Loucy (cell line): ENCODE measurements around the gene SPATA32.
A peak's percentile ranks its signal among the peaks of the same experiment; 100 is the strongest.

Experiments
- H2AFZ ChIP-seq: fragments of 200-600 bp; sonication (generic); 2 replicates; pipeline ENCODE4 v1.6.0; 2016; ENCODE audit warnings: antibody characterized with exemption, mild to moderate bottlenecking, low read length, moderate library complexity
- H3F3A ChIP-seq: fragments of 200-600 bp; 2 replicates; pipeline ENCODE4 v1.6.0; 2016; ENCODE audit warnings: antibody characterized with exemption, low read depth, mild to moderate bottlenecking
- H3K27me3 ChIP-seq: fragments of 200-600 bp; sonication (generic); 2 replicates; pipeline ENCODE4 v1.6.1; 2014; ENCODE audit warnings: low read length, mild to moderate bottlenecking; ENCODE audit not compliant: insufficient read depth, poor library complexity, severe bottlenecking
- H3K36me3 ChIP-seq: fragments of 200-600 bp; sonication (generic); 2 replicates; pipeline ENCODE4 v1.6.1; 2016; ENCODE audit warnings: low read length; ENCODE audit not compliant: insufficient read depth
- H3K4me1 ChIP-seq: fragments of 200-600 bp; sonication (generic); 2 replicates; pipeline ENCODE4 v1.5.1; 2014; ENCODE audit warnings: low read length, mild to moderate bottlenecking; ENCODE audit not compliant: insufficient read depth, poor library complexity, severe bottlenecking
- H3K4me2 ChIP-seq: fragments of 200-600 bp; sonication (generic); 2 replicates; pipeline ENCODE4 v1.6.0; 2014; ENCODE audit warnings: antibody characterized with exemption, low read length, low read depth, mild to moderate bottlenecking; ENCODE audit not compliant: poor library complexity, severe bottlenecking
- H3K4me3 ChIP-seq: fragments of 200-600 bp; sonication (generic); 2 replicates; pipeline ENCODE4 v1.5.1; 2014; ENCODE audit warnings: low read length, mild to moderate bottlenecking, mixed read lengths; ENCODE audit not compliant: poor library complexity, severe bottlenecking
- H3K79me2 ChIP-seq: fragments of 200-600 bp; sonication (generic); 2 replicates; pipeline ENCODE4 v1.6.1; 2014; ENCODE audit warnings: low read length; ENCODE audit not compliant: insufficient read depth
- H3K9ac ChIP-seq: fragments of 200-600 bp; sonication (generic); 2 replicates; pipeline ENCODE4 v1.6.0; 2014; ENCODE audit warnings: mild to moderate bottlenecking, low read depth, low read length, moderate library complexity; ENCODE audit not compliant: poor library complexity, severe bottlenecking
- H3K9me2 ChIP-seq: fragments of 200-600 bp; sonication (generic); replicated peaks from 2 replicates; pipeline ENCODE4 v1.6.1; 2016; ENCODE audit warnings: low read depth, low read length, mixed read lengths
- H3K9me3 ChIP-seq: fragments of 200-600 bp; sonication (generic); 2 replicates; pipeline ENCODE4 v1.6.1; 2014; ENCODE audit warnings: mild to moderate bottlenecking, antibody characterized with exemption, low read length, low read depth; ENCODE audit not compliant: insufficient read depth
- H4K20me1 ChIP-seq: fragments of 200-600 bp; sonication (generic); 2 replicates; pipeline ENCODE4 v1.6.0; 2014; ENCODE audit warnings: antibody characterized with exemption, low read length, mild to moderate bottlenecking; ENCODE audit not compliant: insufficient read depth, poor library complexity, severe bottlenecking
- CTCF ChIP-seq: fragments of 200-600 bp; sonication (generic); conservative IDR thresholded peaks from 2 replicates; pipeline ENCODE4 v1.5.1; 2014; ENCODE audit warnings: mild to moderate bottlenecking, antibody characterized with exemption, low read length
- EZH2phosphoT487 ChIP-seq: fragments of 200-600 bp; IDR thresholded peaks from 2 replicates; pipeline ENCODE4 v1.6.1; 2018; ENCODE audit warnings: antibody characterized with exemption, mild to moderate bottlenecking, moderate library complexity, borderline replicate concordance

SPATA32 gene

DNA sequence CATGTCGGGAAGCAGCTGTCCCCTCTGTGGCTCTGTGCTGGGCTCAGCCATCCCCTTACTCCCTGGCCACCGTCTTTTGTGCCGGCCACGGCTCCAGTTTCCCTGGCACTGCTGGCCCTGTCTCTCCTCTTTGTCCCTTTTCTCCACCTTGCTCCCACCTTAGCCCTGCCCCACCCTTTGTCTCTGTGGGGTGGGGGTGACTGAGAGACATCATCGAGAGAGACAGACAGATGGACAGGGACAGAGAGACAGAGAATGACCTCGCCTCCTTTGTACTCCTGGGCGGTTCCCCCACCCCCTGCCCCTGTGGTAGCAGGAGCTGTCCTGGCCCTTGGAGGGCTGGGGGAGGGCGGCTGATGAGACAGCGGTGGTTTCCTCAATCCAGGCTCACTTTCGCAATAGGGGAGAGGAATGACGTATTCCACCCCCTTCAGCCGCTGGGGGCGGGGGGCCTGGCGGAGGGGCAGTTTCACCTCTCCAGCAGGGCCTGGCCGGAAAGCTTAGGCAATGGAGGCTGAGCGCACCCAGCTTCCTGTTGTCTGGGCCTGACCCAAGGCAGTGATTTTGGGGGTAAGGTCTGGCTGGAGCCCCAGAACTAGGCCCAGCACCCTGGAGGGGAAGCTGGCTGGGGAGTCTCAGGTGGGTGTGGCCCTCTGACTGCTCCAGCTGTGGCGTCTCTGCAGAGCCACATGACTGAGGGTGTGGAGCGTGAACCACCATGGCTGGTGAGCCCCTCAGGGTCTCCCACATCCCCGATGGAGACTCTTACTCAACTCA lies 32.9 kb downstream of the SPATA32 start:
- Histone ChIP-seq H3K9me2 (no peaks in the 10 kb centered on the region), H3K4me1 (peaks cover 67% of the 10 kb centered on the region), H4K20me1 (peaks cover 50% of the 10 kb centered on the region), H3K9me3 (no peaks in the 10 kb centered on the region), H3K36me3 (peaks cover 22% of the 10 kb centered on the region; the same call in 1 of the 2 replicates), H2AFZ (no peak overlapping the region), H3K27me3 (no peaks in the 10 kb centered on the region), H3K4me3 (peak overlapping the region; percentile 87), H3F3A (peaks cover 4% of the 10 kb centered on the region), H3K9ac (peak overlapping the region; percentile 99), H3K4me2 (peak overlapping the region; percentile 87), H3K79me2 (peaks cover 91% of the 10 kb centered on the region)
- no peak for TF ChIP-seq EZH2phosphoT487
- TF ChIP-seq CTCF: no peak

- H3F3A ChIP-seq: peaks cover 4% of the 10 kb centered on the region
- no peaks in the 10 kb centered on the region for H3K27me3 ChIP-seq
- TF ChIP-seq CTCF (no peak), EZH2phosphoT487 (no peak)
- H3K36me3 ChIP-seq: peaks cover 14% of the 10 kb centered on the region; the same call in 1 of the 2 replicates
- H3K79me2 ChIP-seq: peaks cover 96% of the 10 kb centered on the region
- H3K9ac ChIP-seq: peak overlapping the region; percentile 99
- peaks cover 74% of the 10 kb centered on the region for H3K4me1 ChIP-seq
- H2AFZ ChIP-seq: no peak overlapping the region
- H3K9me2 ChIP-seq: no peaks in the 10 kb centered on the region
- H3K4me2 ChIP-seq: peak overlapping the region; percentile 87
- peaks cover 47% of the 10 kb centered on the region for H4K20me1 ChIP-seq
- H3K9me3 ChIP-seq: no peaks in the 10 kb centered on the region
- H3K4me3 ChIP-seq: peak overlapping the region; percentile 87
Observed at GRCh38 chr17:45227926-45228762, 33.8 kb downstream of the SPATA32 start.

DNA sequence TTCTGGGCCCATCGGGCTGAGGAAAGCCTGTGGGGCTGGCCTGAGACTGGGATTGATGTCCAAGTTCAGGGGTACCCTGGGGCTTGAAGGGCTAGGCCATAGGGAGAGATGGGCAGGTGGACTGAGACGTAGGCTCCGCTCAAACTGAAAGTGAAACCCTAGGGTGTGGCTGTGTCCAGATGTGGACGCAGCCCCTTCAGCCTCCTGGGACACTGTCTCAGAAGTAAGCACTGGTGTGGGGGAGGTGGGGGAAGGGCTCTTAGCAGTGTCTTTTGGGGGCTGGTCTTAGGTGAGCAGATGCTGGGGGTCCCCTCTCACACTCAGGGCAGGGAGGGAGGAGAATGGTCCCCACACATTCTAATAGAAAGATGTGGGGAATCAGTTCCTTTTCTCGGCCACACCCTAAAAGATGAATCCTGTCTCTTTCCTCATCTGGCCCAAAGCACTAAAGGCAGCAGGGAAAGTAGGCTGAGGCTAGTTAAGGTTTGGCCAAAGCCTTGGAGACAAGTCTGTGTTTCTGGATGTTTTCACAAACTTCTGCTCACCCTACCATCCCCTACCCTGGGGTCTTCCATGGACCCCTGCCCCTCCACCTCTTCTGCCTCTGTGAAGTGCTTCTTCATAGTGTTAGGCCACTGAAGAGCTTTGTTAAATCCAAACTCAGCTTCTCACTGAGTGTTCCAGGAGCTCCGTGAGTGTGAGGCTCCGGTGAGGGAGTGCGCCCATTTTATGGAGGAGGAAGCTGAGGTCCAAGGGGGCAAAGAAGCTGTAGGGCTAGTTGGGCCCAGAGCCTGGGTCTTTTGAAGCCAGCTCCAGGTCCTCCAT lies 34.6 kb downstream of the SPATA32 start:
- Histone ChIP-seq H3K4me1 (peaks cover 76% of the 10 kb centered on the region), H4K20me1 (peaks cover 42% of the 10 kb centered on the region), H3F3A (peaks cover 4% of the 10 kb centered on the region), H3K9me2 (no peaks in the 10 kb centered on the region), H3K36me3 (peaks cover 5% of the 10 kb centered on the region; the same call in 1 of the 2 replicates), H3K27me3 (no peaks in the 10 kb centered on the region), H3K9ac (peak overlapping the region; percentile 99), H3K4me2 (peak overlapping the region; percentile 87), H3K79me2 (peaks cover 96% of the 10 kb centered on the region), H3K9me3 (no peaks in the 10 kb centered on the region), H2AFZ (no peak overlapping the region), H3K4me3 (peak overlapping the region; percentile 87)
- TF ChIP-seq EZH2phosphoT487: no peak
- TF ChIP-seq CTCF: no peak
